Naive thymus-derived CD4-positive, alpha-beta T cell (primary cell): ENCODE measurements around the gene CEACAM19. TPM values are rescaled to one million over a fixed set of nuclear protein-coding genes. Genes with fewer than 3 reads are reported as not detected.

Experiments
- ATAC-seq: fragments of 150-1000 bp; cut with Tn5 transposase; 2 replicates; pipeline ENCODE4 v1.10.0; 2021; ENCODE audit warnings: mild to moderate bottlenecking, moderate library complexity
- CTCF ChIA-PET: fragments of 350-600 bp; sonication (Branson Sonifier 250); formaldehyde crosslinking; loops from one replicate; lab custom pipeline; 2021; ENCODE audit warnings: antibody characterized with exemption; lab: Charles Lee
- POLR2A ChIA-PET: fragments of 350-600 bp; sonication (Branson Sonifier 250); formaldehyde crosslinking; loops from one replicate; lab custom pipeline; 2021; ENCODE audit warnings: antibody characterized with exemption, inconsistent platforms; lab: Charles Lee
- DNase-seq, 9 donors: peaks; one replicate each; pipeline versions ENCODE4 v3.0.0 to v3.0.0-alpha.2; 2020 to 2022; ENCODE audit warnings: mixed read lengths in 1 of 9
- H3K27ac ChIP-seq: one replicate; pipeline ENCODE4 v1.7.0; 2013; ENCODE audit warnings: mild to moderate bottlenecking, low read depth, low read length, moderate library complexity
- H3K27me3 ChIP-seq, 2 donors: one replicate each; pipeline ENCODE4 v1.7.0; 2013; ENCODE audit warnings: low read length in 2 of 2, mild to moderate bottlenecking in 2 of 2, moderate library complexity in 2 of 2; ENCODE audit not compliant: control insufficient read depth in 2 of 2, insufficient read depth in 2 of 2
- H3K36me3 ChIP-seq, 3 experiments: 1 replicate in 2 of 3; 2 replicates in 1 of 3; pipeline ENCODE4 v1.7.0; 2013; ENCODE audit warnings: low read length in 3 of 3, mild to moderate bottlenecking in 3 of 3, moderate library complexity in 1 of 3; ENCODE audit not compliant: insufficient read depth in 3 of 3, control insufficient read depth in 2 of 3
- H3K4me1 ChIP-seq, 2 donors: one replicate each; pipeline ENCODE4 v1.7.0; 2013; ENCODE audit warnings: low read length in 2 of 2, mild to moderate bottlenecking in 2 of 2, moderate library complexity in 1 of 2; ENCODE audit not compliant: control insufficient read depth in 2 of 2, insufficient read depth in 2 of 2
- H3K4me3 ChIP-seq: 2 replicates; pipeline ENCODE4 v1.7.0; 2013; ENCODE audit warnings: mild to moderate bottlenecking, low read length
- H3K9me3 ChIP-seq, 3 experiments: 1 replicate in 2 of 3; 2 replicates in 1 of 3; pipeline ENCODE4 v1.7.0; 2013; ENCODE audit warnings: low read length in 3 of 3; ENCODE audit not compliant: control insufficient read depth in 2 of 3
- H3K27ac Mint-ChIP-seq, 9 donors: one replicate each; pipeline ENCODE4 v1.8.0; 2020 to 2022; ENCODE audit warnings: mixed read lengths in 9 of 9, mild to moderate bottlenecking in 8 of 9, moderate library complexity in 5 of 9, inconsistent platforms in 2 of 9
- H3K27me3 Mint-ChIP-seq, 5 donors: one replicate each; pipeline ENCODE4 v1.8.0; 2021 to 2022; ENCODE audit warnings: mixed read lengths in 5 of 5, mild to moderate bottlenecking in 1 of 5
- H3K36me3 Mint-ChIP-seq, 5 donors: one replicate each; pipeline ENCODE4 v1.8.0; 2020 to 2022; ENCODE audit warnings: mixed read lengths in 5 of 5, mild to moderate bottlenecking in 3 of 5, inconsistent platforms in 1 of 5
- H3K4me1 Mint-ChIP-seq, 7 donors: one replicate each; pipeline ENCODE4 v1.8.0; 2020 to 2022; ENCODE audit warnings: mixed read lengths in 7 of 7, mild to moderate bottlenecking in 3 of 7, inconsistent platforms in 1 of 7
- H3K4me3 Mint-ChIP-seq, 10 donors: one replicate each; pipeline ENCODE4 v1.8.0; 2020 to 2022; ENCODE audit warnings: mild to moderate bottlenecking in 10 of 10, mixed read lengths in 10 of 10, moderate library complexity in 6 of 10, inconsistent platforms in 2 of 10
- H3K9me3 Mint-ChIP-seq, 11 donors: one replicate each; pipeline ENCODE4 v1.8.0; 2020 to 2022; ENCODE audit warnings: mixed read lengths in 11 of 11, mild to moderate bottlenecking in 4 of 11, inconsistent platforms in 1 of 11, moderate library complexity in 1 of 11
- intact Hi-C, 2 donors: fragments of 100-400 bp; cut with micrococcal nuclease; formaldehyde crosslinking; loops; one replicate each; pipeline ENCODE4 v1.15.1; 2023
- polyA plus RNA-seq, 2 donors: library from polyadenylated mRNA; unstranded; fragments of 300-500 nt; fragmentation: Illumina TruSeq; gene quantifications; one replicate each; pipeline ENCODE4 v1.2.3, GENCODE V29; 2021
- total RNA-seq, 6 experiments: library from RNA in 5 of 6; stranded (reverse) in 5 of 6; gene quantifications; 1 replicate in 5 of 6; 2 replicates in 1 of 6; pipeline ENCODE4 v1.2.3 and lab custom pipeline; 2021 to 2026

Gene CEACAM19
- total and polyA plus RNA-seq, 7 experiments from 2014 or later = 0.63 to 3.4 (median 2.1) TPM; not detected in 2

DNA sequence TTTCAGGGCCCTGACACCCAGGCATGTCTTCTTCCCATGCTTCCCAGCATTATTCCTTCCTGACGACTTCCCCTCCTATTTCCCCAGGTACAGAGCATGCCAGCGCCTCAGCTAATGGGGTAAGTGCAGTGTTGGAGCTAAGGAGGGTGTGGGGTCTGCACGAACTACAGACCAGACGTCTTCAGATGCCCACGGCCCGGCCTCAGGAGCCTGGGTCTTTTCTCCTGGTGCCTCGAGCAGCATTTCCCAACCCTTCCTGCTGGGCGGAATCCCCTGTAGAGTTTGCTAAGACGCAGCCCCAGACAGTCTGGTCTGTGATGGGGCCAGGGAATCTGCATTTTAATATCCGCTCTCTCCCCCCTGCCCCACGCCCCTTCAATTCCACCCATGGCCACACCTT is 10.1 kb upstream of the CEACAM19 start:
- Mint-ChIP-seq H3K4me1 (peaks cover 0 to 10% (median 5%) of the 10 kb centered on the region in 7 donors), H3K27ac (no peak overlapping the region)

DNA sequence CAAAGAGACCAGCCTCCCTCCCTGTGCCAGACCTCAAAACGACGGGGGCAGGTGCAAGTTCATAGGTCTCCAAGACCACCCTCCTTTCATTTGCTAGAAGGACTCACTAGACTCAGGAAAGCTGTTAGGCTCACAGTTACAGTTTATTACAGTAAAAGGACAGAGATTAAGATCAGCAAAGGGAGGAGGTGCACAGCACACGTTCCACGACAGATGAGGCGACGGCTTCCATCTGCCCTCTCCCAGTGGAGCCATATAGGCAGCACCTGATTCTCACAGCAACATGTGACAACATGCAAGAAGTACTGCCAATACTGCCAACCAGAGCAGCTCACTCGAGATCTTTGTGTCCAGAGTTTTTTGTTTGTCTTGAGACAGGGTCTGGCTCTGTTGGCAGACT is 9.4 kb upstream of the CEACAM19 start:
- intact Hi-C loops = no loop called here
- H3K4me3 ChIP-seq = no peak overlapping the region
- Mint-ChIP-seq H3K36me3 (peaks cover 0 to 5% (median 0%) of the 10 kb centered on the region in 5 donors), H3K4me3 (no peak overlapping the region), H3K4me1 (peaks cover 0 to 9% (median 5%) of the 10 kb centered on the region in 7 donors), H3K27ac (no peak overlapping the region), H3K27me3 (no peaks in the 10 kb centered on the region), H3K9me3 (peaks cover 0 to 1% (median 0%) of the 10 kb centered on the region in 11 donors)
- H3K9me3 ChIP-seq = no peaks in the 10 kb centered on the region
- no peak overlapping the region for H3K27ac ChIP-seq
- H3K36me3 ChIP-seq = no peaks in the 10 kb centered on the region
- ChIA-PET CTCF (interaction anchor here (0.9 kb wide), 1 partner anchor 13 kb away, joined by 4 read pairs; no protein-coding TSS in a partner anchor), POLR2A (no interaction called here)
- no peaks in the 10 kb centered on the region for H3K4me1 ChIP-seq
- ATAC-seq (no peak), DNase-seq (no peak)
- H3K27me3 ChIP-seq = no peaks in the 10 kb centered on the region

More for the DNA sequence above, 10.1 kb upstream of the CEACAM19 start:
- H3K36me3 ChIP-seq = no peaks in the 10 kb centered on the region
- intact Hi-C loops = no loop called here
- ChIA-PET POLR2A (no interaction called here), CTCF (interaction anchor here (0.6 to 2.0 kb wide), 3 partner anchors 13 to 84 kb away, joined by 3 to 5 read pairs (median 4); no protein-coding TSS in a partner anchor)
- Mint-ChIP-seq H3K4me3 (no peak overlapping the region), H3K36me3 (peaks cover 0 to 5% (median 0%) of the 10 kb centered on the region in 5 donors), H3K9me3 (peaks cover 0 to 2% (median 0%) of the 10 kb centered on the region in 11 donors), H3K27me3 (no peaks in the 10 kb centered on the region)
- H3K4me3 ChIP-seq = no peak overlapping the region
- ATAC-seq (no peak), DNase-seq (no peak)
- H3K4me1 ChIP-seq = no peaks in the 10 kb centered on the region
- no peaks in the 10 kb centered on the region for H3K27me3 ChIP-seq
- no peak overlapping the region for H3K27ac ChIP-seq
- H3K9me3 ChIP-seq = no peaks in the 10 kb centered on the region

DNA sequence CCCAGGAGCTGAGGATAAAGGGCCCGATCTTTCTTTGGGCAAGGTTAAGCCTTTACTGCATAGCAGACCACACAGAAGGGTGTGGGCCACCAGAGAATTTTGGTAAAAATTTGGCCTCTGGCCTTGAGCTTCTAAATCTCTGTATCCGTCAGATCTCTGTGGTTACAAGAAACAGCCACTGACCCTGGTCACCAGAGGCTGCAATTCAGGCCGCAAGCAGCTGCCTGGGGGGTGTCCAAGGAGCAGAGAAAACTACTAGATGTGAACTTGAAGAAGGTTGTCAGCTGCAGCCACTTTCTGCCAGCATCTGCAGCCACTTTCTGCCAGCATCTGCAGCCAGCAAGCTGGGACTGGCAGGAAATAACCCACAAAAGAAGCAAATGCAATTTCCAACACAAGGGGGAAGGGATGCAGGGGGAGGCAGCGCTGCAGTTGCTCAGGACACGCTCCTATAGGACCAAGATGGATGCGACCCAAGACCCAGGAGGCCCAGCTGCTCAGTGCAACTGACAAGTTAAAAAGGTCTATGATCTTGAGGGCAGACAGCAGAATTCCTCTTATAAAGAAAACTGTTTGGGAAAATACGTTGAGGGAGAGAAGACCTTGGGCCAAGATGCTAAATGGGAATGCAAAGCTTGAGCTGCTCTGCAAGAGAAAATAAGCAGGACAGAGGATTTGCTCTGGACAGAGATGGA is 8.4 kb upstream of the CEACAM19 start:
- ATAC-seq = no peak
- no peak overlapping the region for H3K4me3 Mint-ChIP-seq
- Histone ChIP-seq H3K4me1 (no peaks in the 10 kb centered on the region), H3K27ac (no peak overlapping the region), H3K27me3 (no peaks in the 10 kb centered on the region), H3K9me3 (no peaks in the 10 kb centered on the region), H3K4me3 (no peak overlapping the region), H3K36me3 (no peaks in the 10 kb centered on the region)
- CTCF ChIA-PET = interaction anchor here (0.5 to 1.8 kb wide), 3 partner anchors 8 to 121 kb away, joined by 3 to 11 read pairs (median 3); no protein-coding TSS in a partner anchor
- H3K4me1 Mint-ChIP-seq = peaks cover 0 to 1% (median 0%) of the 10 kb centered on the region in 7 donors
- intact Hi-C loops = no loop called here
- POLR2A ChIA-PET = interaction anchor here (0.9 kb wide), 1 partner anchor 73 kb away, joined by 5 read pairs; no protein-coding TSS in a partner anchor
- no peaks in the 10 kb centered on the region for H3K27me3 Mint-ChIP-seq
- no peak for DNase-seq
- peaks cover 0 to 5% (median 0%) of the 10 kb centered on the region in 5 donors for H3K36me3 Mint-ChIP-seq
- H3K9me3 Mint-ChIP-seq = no peaks in the 10 kb centered on the region
- H3K27ac Mint-ChIP-seq = no peak overlapping the region

DNA sequence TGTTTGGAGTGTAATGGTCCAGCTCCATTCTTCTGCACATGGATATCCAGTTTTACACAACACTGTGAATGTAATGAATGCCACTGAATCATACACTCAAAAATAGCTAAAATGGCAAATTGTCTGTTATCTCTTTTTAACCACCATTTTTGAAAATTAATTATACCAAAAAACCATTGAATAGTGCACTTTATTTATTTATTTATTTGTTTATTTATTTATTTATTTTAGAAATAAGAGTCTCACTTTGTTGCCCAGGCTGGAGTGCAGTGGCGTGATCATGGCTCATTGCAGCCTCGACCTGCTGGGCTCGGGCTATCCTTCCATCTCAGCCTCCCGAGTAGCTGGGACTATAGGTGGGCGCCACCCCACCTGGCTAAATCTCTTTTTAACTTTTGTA is 7.3 kb upstream of the CEACAM19 start:
- Mint-ChIP-seq H3K4me3 (no peak overlapping the region), H3K9me3 (peaks cover 0 to 2% (median 0%) of the 10 kb centered on the region in 11 donors), H3K27ac (no peak overlapping the region), H3K27me3 (no peaks in the 10 kb centered on the region), H3K4me1 (peaks cover 0 to 1% (median 0%) of the 10 kb centered on the region in 7 donors), H3K36me3 (peaks cover 0 to 5% (median 0%) of the 10 kb centered on the region in 5 donors)
- no peak for DNase-seq
- H3K27me3 ChIP-seq = no peaks in the 10 kb centered on the region
- ChIA-PET POLR2A (no interaction called here), CTCF (interaction anchor here (1.8 kb wide), 1 partner anchor 9 kb away, joined by 11 read pairs; no protein-coding TSS in a partner anchor)
- no peak overlapping the region for H3K4me3 ChIP-seq
- H3K9me3 ChIP-seq = no peaks in the 10 kb centered on the region
- H3K36me3 ChIP-seq = no peaks in the 10 kb centered on the region
- no peak for ATAC-seq
- H3K27ac ChIP-seq = no peak overlapping the region
- no peaks in the 10 kb centered on the region for H3K4me1 ChIP-seq
- intact Hi-C loops = no loop called here

DNA sequence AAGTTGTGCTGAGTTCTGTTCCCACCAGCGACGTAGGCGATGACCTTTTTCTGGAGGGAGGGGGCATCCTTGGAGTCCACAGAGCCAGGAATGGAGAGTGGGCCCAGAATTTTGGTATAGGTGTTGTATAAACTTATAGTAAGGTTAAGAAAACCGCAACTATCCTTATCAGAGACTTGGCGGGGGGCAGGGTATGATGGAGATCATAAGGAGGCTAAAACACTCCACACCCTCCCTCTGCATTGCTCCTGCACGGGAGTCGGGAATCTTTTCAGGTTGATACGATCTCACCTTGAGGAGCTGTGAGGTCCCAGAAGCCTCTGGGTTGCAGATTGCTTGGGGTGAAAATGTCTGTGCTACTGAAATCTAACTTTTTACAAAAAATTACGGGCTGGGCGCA is 6.3 kb upstream of the CEACAM19 start:
- Mint-ChIP-seq H3K27me3 (no peaks in the 10 kb centered on the region), H3K4me1 (peaks cover 0 to 1% (median 0%) of the 10 kb centered on the region in 7 donors), H3K36me3 (peaks cover 0 to 5% (median 0%) of the 10 kb centered on the region in 5 donors), H3K9me3 (peaks cover 0 to 3% (median 0%) of the 10 kb centered on the region in 11 donors), H3K4me3 (no peak overlapping the region), H3K27ac (no peak overlapping the region)
- Histone ChIP-seq H3K36me3 (no peaks in the 10 kb centered on the region), H3K9me3 (no peaks in the 10 kb centered on the region), H3K4me3 (no peak overlapping the region), H3K27me3 (no peaks in the 10 kb centered on the region), H3K4me1 (no peaks in the 10 kb centered on the region), H3K27ac (no peak overlapping the region)
- ChIA-PET CTCF (no interaction called here), POLR2A (no interaction called here)
- ATAC-seq = no peak
- DNase-seq = no peak
- intact Hi-C loops = no loop called here

DNA sequence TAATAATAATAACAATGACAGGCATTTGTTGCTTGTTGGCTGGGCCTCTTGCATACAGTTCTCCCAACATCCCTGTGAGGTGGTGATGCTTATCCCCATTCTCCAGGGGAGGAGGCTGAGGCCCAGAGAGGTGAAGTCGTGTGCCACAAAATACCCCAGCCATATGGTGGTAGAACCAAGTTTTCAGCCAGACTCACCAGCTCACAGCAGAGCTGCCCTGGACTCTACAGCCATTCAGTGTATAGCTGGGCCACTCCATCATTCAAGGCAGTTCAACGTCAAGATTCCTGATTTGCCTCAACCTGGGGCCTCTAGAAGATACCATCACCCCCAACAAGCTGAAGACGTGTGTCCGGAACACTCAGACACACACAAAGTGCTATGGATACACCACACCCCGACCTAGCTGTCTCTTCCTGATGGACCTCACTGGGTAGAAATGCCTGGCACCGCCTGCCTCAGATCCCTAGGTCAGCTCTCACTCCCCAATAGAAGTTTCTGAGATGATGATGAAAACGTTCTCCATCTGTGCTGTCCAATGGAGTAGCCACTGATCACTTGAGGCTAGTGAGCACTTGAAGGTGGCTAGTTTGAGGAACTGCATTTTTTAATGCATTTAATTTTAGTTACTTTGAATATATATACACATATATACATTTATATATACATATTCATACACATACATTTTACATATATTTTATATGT is 4.3 kb upstream of the CEACAM19 start:
- CTCF ChIA-PET = no interaction called here

More for the DNA sequence above, 4.3 kb upstream of the CEACAM19 start:
- Histone ChIP-seq H3K4me3 (no peak overlapping the region), H3K9me3 (no peaks in the 10 kb centered on the region), H3K27me3 (no peaks in the 10 kb centered on the region), H3K4me1 (no peaks in the 10 kb centered on the region), H3K27ac (no peak overlapping the region), H3K36me3 (no peaks in the 10 kb centered on the region)
- H3K27me3 Mint-ChIP-seq = no peaks in the 10 kb centered on the region
- no peak overlapping the region for H3K4me3 Mint-ChIP-seq
- intact Hi-C loops = no loop called here
- H3K4me1 Mint-ChIP-seq = peaks cover 0 to 1% (median 0%) of the 10 kb centered on the region in 7 donors
- no peak overlapping the region for H3K27ac Mint-ChIP-seq
- ATAC-seq (no peak), DNase-seq (no peak)
- peaks cover 0 to 3% (median 0%) of the 10 kb centered on the region in 11 donors for H3K9me3 Mint-ChIP-seq
- H3K36me3 Mint-ChIP-seq = peaks cover 0 to 5% (median 0%) of the 10 kb centered on the region in 5 donors
- POLR2A ChIA-PET = no interaction called here
